GM23338 (cell line): ENCODE measurements around the gene USP48. TPM values are rescaled to one million over a fixed set of nuclear protein-coding genes. Genes with fewer than 3 reads are reported as not detected.
A peak's percentile ranks its signal among the peaks of the same experiment; 100 is the strongest.

Experiments
- ATAC-seq: fragments of 200-7000 bp; cut with Tn5 transposase; 3 replicates; pipeline ENCODE4 v1.9.1; 2020
- DNase-seq: peaks from one replicate; pipeline ENCODE4 v3.0.0-alpha.2; 2015; ENCODE audit warnings: low spot score
- H2AFZ ChIP-seq: fragments of 200-600 bp; sonication (generic); 2 replicates; pipeline ENCODE4 v1.8.0; 2016; ENCODE audit warnings: antibody characterized with exemption, mild to moderate bottlenecking, moderate library complexity
- H3F3A ChIP-seq: fragments of 200-600 bp; sonication (generic); replicated peaks from 2 replicates; pipeline ENCODE4 v1.8.0; 2017; ENCODE audit warnings: antibody characterized with exemption, mixed run types, low read depth
- H3K27ac ChIP-seq: fragments of 200-600 bp; sonication (generic); 2 replicates; pipeline ENCODE4 v1.6.1; 2016; ENCODE audit warnings: low read depth
- H3K27me3 ChIP-seq: fragments of 200-600 bp; sonication (generic); 2 replicates; pipeline ENCODE4 v1.8.0; 2016; ENCODE audit warnings: mild to moderate bottlenecking, mixed run types, moderate library complexity; ENCODE audit not compliant: insufficient read depth
- H3K36me3 ChIP-seq: fragments of 200-600 bp; sonication (generic); 2 replicates; pipeline ENCODE4 v1.8.0; 2016; ENCODE audit warnings: mild to moderate bottlenecking; ENCODE audit not compliant: insufficient read depth
- H3K4me1 ChIP-seq: fragments of 200-600 bp; sonication (generic); 2 replicates; pipeline ENCODE4 v1.8.0; 2016; ENCODE audit warnings: mild to moderate bottlenecking, moderate library complexity; ENCODE audit not compliant: insufficient read depth
- H3K4me2 ChIP-seq: fragments of 200-600 bp; sonication (generic); 2 replicates; pipeline ENCODE4 v1.7.1; 2017; ENCODE audit warnings: mixed run types
- H3K4me3 ChIP-seq: fragments of 200-600 bp; sonication (generic); 2 replicates; pipeline ENCODE4 v1.6.1; 2016; ENCODE audit warnings: mixed run types
- H3K79me2 ChIP-seq: fragments of 200-600 bp; sonication (generic); replicated peaks from 2 replicates; pipeline ENCODE4 v1.8.0; 2017; ENCODE audit warnings: mild to moderate bottlenecking; ENCODE audit not compliant: insufficient read depth
- H3K9me2 ChIP-seq: fragments of 200-600 bp; sonication (generic); 2 replicates; pipeline ENCODE4 v1.8.0; 2017; ENCODE audit not compliant: insufficient read depth
- H4K20me1 ChIP-seq: fragments of 200-600 bp; sonication (generic); replicated peaks from 2 replicates; pipeline ENCODE4 v1.8.0; 2017; ENCODE audit warnings: mild to moderate bottlenecking; ENCODE audit not compliant: insufficient read depth
- H3K27ac Mint-ChIP-seq: 2 replicates; pipeline ENCODE4 v1.8.0; 2020; ENCODE audit warnings: inconsistent platforms, mild to moderate bottlenecking, moderate library complexity, mixed read lengths
- H3K27me3 Mint-ChIP-seq: 3 replicates; pipeline ENCODE4 v1.8.0; 2022; ENCODE audit warnings: low read depth, mild to moderate bottlenecking, moderate library complexity, mixed read lengths, inconsistent platforms; ENCODE audit not compliant: insufficient read depth, poor library complexity
- H3K36me3 Mint-ChIP-seq: 3 replicates; pipeline ENCODE4 v1.8.0; 2021; ENCODE audit warnings: low read depth, mild to moderate bottlenecking, inconsistent platforms, moderate library complexity, mixed read lengths
- H3K4me1 Mint-ChIP-seq: 3 replicates; pipeline ENCODE4 v1.8.0; 2020; ENCODE audit warnings: mild to moderate bottlenecking, inconsistent platforms, mixed read lengths
- H3K4me3 Mint-ChIP-seq: 3 replicates; pipeline ENCODE4 v1.8.0; 2021; ENCODE audit warnings: moderate library complexity, mild to moderate bottlenecking, inconsistent platforms, mixed read lengths
- H3K9me3 Mint-ChIP-seq: 3 replicates; pipeline ENCODE4 v1.8.0; 2020; ENCODE audit warnings: moderate library complexity, mild to moderate bottlenecking, inconsistent platforms, mixed read lengths
- CREB1 ChIP-seq: fragments of 250-450 bp; sonication (Bioruptor Pico); IDR thresholded peaks from 2 replicates; pipeline ENCODE4 v1.5.0; 2020; ENCODE audit warnings: low read depth, mild to moderate bottlenecking, moderate library complexity
- EZH2 ChIP-seq: fragments of 200-600 bp; sonication (generic); IDR thresholded peaks from one replicate; pipeline ENCODE4 v1.8.0; 2017; ENCODE audit warnings: antibody characterized with exemption, mild to moderate bottlenecking, low read depth; ENCODE audit not compliant: unreplicated experiment
- EZH2phosphoT487 ChIP-seq: fragments of 200-600 bp; sonication (generic); IDR thresholded peaks from one replicate; pipeline ENCODE4 v1.8.1; 2018; ENCODE audit warnings: antibody characterized with exemption; ENCODE audit not compliant: unreplicated experiment
- JUNB ChIP-seq: IDR thresholded peaks from one replicate; pipeline ENCODE4 v1.6.1; 2016; ENCODE audit warnings: antibody characterized with exemption; ENCODE audit not compliant: unreplicated experiment
- NANOG ChIP-seq: IDR thresholded peaks from 2 replicates; pipeline ENCODE4 v1.6.1; 2016; ENCODE audit warnings: antibody characterized with exemption, borderline replicate concordance
- POLR2AphosphoS5 ChIP-seq: IDR thresholded peaks from 2 replicates; pipeline ENCODE4 v1.6.1; 2016; ENCODE audit warnings: antibody characterized with exemption, low read depth
- STAT1 ChIP-seq: IDR thresholded peaks from one replicate; pipeline ENCODE4 v1.6.1; 2016; ENCODE audit warnings: antibody characterized with exemption; ENCODE audit not compliant: unreplicated experiment
- ZNF114 ChIP-seq: fragments of 250-450 bp; sonication (Bioruptor Pico); IDR thresholded peaks from 2 replicates; pipeline ENCODE4 v1.5.0; 2020; ENCODE audit warnings: mild to moderate bottlenecking, moderate library complexity
- ZNF331 ChIP-seq: fragments of 250-450 bp; sonication (Bioruptor Pico); IDR thresholded peaks from 2 replicates; pipeline ENCODE4 v1.5.0; 2020; ENCODE audit warnings: low read depth, mild to moderate bottlenecking, moderate library complexity
- polyA plus RNA-seq: library from polyadenylated mRNA; unstranded; fragments of >200 nt; fragmentation: Nextera tagmentation; extraction: Ambion mirVana; gene quantifications from 2 replicates; pipeline ENCODE4 v1.2.1, GENCODE V29; 2016
- total RNA-seq: library from RNA; depleted of rRNA; stranded (reverse); fragments of >200 nt; shearing (Covaris generic); gene quantifications from 2 replicates; pipeline ENCODE4 v1.2.3, GENCODE V29; 2014
- TF ChIP-seq, protein P1 (sequence below), 2 experiments: fragments of 200-600 bp in 1 of 2; sonication (generic) in 1 of 2; conservative IDR thresholded peaks; 2 replicates each; pipeline versions ENCODE4 v1.5.1 to v1.6.1; 2016 to 2017; ENCODE audit warnings: antibody characterized with exemption in 2 of 2, low read depth in 2 of 2, mild to moderate bottlenecking in 2 of 2, moderate library complexity in 1 of 2
- TF ChIP-seq, protein P2 (sequence below): IDR thresholded peaks from one replicate; pipeline ENCODE4 v1.6.1; 2018; ENCODE audit warnings: antibody characterized with exemption; ENCODE audit not compliant: unreplicated experiment
- TF ChIP-seq, protein P3 (sequence below): IDR thresholded peaks from 2 replicates; pipeline ENCODE4 v1.6.1; 2016; ENCODE audit warnings: antibody characterized with exemption
- TF ChIP-seq, protein P4 (sequence below): fragments of 250-450 bp; sonication (Bioruptor Pico); IDR thresholded peaks from 2 replicates; pipeline ENCODE4 v1.5.0; 2020; ENCODE audit warnings: mild to moderate bottlenecking, moderate library complexity

USP48 gene
- total and polyA plus RNA-seq, 2 experiments from 2014 or later: 85.9 to 151 TPM

DNA sequence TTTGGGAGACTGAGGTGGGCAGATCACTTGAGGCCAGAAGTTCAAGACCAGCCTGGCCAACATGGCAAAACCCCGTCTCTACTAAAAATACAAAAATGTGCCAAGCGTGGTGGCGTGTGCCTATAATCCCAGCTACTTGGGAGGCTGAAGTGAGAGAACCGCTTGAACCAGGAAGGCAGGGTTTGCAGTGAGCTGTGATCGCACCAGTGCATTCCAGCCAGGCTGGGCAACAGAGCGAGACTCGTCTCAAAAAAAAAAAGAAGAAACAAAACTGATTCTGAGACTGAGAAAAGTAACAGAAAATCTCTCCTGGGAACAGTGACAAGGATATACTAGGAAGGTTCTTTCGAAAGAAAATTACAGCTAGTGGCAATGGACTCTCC lies 20.9 kb downstream of the USP48 start:
- Mint-ChIP-seq H3K36me3 (no peaks in the 10 kb centered on the region), H3K27ac (no peak overlapping the region), H3K4me3 (no peak overlapping the region), H3K27me3 (peaks cover 2% of the 10 kb centered on the region), H3K9me3 (no peaks in the 10 kb centered on the region), H3K4me1 (peaks cover 17% of the 10 kb centered on the region)
- Histone ChIP-seq H3F3A (no peaks in the 10 kb centered on the region), H4K20me1 (peaks cover 72% of the 10 kb centered on the region), H2AFZ (no peak overlapping the region), H3K36me3 (no peaks in the 10 kb centered on the region), H3K4me3 (no peak overlapping the region), H3K27ac (0 out of 2 replicates have a peak overlapping the region, but pooled peaks have one; percentile 60), H3K4me2 (no peak overlapping the region), H3K79me2 (peaks cover 99% of the 10 kb centered on the region), H3K9me2 (no peaks in the 10 kb centered on the region), H3K4me1 (peaks cover 15% of the 10 kb centered on the region), H3K27me3 (no peaks in the 10 kb centered on the region)
- ATAC-seq (no peak), DNase-seq (no peak)
- TF ChIP-seq STAT1 (no peak), POLR2AphosphoS5 (no peak), ZNF114 (CRISPR knock-in tag) (no peak), CREB1 (no peak), EZH2phosphoT487 (no peak), ZNF331 (CRISPR knock-in tag) (no peak), EZH2 (no peak), JUNB (no peak), NANOG (no peak)
- TF ChIP-seq, protein P1, sequence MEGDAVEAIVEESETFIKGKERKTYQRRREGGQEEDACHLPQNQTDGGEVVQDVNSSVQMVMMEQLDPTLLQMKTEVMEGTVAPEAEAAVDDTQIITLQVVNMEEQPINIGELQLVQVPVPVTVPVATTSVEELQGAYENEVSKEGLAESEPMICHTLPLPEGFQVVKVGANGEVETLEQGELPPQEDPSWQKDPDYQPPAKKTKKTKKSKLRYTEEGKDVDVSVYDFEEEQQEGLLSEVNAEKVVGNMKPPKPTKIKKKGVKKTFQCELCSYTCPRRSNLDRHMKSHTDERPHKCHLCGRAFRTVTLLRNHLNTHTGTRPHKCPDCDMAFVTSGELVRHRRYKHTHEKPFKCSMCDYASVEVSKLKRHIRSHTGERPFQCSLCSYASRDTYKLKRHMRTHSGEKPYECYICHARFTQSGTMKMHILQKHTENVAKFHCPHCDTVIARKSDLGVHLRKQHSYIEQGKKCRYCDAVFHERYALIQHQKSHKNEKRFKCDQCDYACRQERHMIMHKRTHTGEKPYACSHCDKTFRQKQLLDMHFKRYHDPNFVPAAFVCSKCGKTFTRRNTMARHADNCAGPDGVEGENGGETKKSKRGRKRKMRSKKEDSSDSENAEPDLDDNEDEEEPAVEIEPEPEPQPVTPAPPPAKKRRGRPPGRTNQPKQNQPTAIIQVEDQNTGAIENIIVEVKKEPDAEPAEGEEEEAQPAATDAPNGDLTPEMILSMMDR (conservative IDR thresholded peaks at IDR 0.05; ENCODE audit: low read depth in 2 of 2): no peak
- TF ChIP-seq, protein P2, sequence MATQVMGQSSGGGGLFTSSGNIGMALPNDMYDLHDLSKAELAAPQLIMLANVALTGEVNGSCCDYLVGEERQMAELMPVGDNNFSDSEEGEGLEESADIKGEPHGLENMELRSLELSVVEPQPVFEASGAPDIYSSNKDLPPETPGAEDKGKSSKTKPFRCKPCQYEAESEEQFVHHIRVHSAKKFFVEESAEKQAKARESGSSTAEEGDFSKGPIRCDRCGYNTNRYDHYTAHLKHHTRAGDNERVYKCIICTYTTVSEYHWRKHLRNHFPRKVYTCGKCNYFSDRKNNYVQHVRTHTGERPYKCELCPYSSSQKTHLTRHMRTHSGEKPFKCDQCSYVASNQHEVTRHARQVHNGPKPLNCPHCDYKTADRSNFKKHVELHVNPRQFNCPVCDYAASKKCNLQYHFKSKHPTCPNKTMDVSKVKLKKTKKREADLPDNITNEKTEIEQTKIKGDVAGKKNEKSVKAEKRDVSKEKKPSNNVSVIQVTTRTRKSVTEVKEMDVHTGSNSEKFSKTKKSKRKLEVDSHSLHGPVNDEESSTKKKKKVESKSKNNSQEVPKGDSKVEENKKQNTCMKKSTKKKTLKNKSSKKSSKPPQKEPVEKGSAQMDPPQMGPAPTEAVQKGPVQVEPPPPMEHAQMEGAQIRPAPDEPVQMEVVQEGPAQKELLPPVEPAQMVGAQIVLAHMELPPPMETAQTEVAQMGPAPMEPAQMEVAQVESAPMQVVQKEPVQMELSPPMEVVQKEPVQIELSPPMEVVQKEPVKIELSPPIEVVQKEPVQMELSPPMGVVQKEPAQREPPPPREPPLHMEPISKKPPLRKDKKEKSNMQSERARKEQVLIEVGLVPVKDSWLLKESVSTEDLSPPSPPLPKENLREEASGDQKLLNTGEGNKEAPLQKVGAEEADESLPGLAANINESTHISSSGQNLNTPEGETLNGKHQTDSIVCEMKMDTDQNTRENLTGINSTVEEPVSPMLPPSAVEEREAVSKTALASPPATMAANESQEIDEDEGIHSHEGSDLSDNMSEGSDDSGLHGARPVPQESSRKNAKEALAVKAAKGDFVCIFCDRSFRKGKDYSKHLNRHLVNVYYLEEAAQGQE: no peak
- TF ChIP-seq, protein P3, sequence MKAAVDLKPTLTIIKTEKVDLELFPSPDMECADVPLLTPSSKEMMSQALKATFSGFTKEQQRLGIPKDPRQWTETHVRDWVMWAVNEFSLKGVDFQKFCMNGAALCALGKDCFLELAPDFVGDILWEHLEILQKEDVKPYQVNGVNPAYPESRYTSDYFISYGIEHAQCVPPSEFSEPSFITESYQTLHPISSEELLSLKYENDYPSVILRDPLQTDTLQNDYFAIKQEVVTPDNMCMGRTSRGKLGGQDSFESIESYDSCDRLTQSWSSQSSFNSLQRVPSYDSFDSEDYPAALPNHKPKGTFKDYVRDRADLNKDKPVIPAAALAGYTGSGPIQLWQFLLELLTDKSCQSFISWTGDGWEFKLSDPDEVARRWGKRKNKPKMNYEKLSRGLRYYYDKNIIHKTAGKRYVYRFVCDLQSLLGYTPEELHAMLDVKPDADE: no peak
- TF ChIP-seq, protein P4, sequence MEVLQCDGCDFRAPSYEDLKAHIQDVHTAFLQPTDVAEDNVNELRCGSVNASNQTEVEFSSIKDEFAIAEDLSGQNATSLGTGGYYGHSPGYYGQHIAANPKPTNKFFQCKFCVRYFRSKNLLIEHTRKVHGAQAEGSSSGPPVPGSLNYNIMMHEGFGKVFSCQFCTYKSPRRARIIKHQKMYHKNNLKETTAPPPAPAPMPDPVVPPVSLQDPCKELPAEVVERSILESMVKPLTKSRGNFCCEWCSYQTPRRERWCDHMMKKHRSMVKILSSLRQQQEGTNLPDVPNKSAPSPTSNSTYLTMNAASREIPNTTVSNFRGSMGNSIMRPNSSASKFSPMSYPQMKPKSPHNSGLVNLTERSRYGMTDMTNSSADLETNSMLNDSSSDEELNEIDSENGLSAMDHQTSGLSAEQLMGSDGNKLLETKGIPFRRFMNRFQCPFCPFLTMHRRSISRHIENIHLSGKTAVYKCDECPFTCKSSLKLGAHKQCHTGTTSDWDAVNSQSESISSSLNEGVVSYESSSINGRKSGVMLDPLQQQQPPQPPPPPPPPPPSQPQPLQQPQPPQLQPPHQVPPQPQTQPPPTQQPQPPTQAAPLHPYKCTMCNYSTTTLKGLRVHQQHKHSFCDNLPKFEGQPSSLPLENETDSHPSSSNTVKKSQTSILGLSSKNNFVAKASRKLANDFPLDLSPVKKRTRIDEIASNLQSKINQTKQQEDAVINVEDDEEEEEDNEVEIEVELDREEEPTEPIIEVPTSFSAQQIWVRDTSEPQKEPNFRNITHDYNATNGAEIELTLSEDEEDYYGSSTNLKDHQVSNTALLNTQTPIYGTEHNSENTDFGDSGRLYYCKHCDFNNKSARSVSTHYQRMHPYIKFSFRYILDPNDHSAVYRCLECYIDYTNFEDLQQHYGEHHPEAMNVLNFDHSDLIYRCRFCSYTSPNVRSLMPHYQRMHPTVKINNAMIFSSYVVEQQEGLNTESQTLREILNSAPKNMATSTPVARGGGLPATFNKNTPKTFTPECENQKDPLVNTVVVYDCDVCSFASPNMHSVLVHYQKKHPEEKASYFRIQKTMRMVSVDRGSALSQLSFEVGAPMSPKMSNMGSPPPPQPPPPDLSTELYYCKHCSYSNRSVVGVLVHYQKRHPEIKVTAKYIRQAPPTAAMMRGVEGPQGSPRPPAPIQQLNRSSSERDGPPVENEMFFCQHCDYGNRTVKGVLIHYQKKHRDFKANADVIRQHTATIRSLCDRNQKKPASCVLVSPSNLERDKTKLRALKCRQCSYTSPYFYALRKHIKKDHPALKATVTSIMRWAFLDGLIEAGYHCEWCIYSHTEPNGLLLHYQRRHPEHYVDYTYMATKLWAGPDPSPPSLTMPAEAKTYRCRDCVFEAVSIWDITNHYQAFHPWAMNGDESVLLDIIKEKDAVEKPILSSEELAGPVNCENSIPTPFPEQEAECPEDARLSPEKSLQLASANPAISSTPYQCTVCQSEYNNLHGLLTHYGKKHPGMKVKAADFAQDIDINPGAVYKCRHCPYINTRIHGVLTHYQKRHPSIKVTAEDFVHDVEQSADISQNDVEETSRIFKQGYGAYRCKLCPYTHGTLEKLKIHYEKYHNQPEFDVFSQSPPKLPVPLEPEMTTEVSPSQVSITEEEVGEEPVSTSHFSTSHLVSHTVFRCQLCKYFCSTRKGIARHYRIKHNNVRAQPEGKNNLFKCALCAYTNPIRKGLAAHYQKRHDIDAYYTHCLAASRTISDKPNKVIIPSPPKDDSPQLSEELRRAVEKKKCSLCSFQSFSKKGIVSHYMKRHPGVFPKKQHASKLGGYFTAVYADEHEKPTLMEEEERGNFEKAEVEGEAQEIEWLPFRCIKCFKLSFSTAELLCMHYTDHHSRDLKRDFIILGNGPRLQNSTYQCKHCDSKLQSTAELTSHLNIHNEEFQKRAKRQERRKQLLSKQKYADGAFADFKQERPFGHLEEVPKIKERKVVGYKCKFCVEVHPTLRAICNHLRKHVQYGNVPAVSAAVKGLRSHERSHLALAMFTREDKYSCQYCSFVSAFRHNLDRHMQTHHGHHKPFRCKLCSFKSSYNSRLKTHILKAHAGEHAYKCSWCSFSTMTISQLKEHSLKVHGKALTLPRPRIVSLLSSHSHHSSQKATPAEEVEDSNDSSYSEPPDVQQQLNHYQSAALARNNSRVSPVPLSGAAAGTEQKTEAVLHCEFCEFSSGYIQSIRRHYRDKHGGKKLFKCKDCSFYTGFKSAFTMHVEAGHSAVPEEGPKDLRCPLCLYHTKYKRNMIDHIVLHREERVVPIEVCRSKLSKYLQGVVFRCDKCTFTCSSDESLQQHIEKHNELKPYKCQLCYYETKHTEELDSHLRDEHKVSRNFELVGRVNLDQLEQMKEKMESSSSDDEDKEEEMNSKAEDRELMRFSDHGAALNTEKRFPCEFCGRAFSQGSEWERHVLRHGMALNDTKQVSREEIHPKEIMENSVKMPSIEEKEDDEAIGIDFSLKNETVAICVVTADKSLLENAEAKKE (CRISPR knock-in tag): no peak
